ENCODE data around the gene DNAJC8. TPM values are rescaled to one million over a fixed set of nuclear protein-coding genes. Genes with fewer than 3 reads are reported as not detected.

The DNAJC8 gene
- total and polyA plus RNA-seq, 2 of the 8 experiments (the other 6 are each of a cell fraction or from before 2014, with no cell fraction given): 116 to 134 TPM

DNA sequence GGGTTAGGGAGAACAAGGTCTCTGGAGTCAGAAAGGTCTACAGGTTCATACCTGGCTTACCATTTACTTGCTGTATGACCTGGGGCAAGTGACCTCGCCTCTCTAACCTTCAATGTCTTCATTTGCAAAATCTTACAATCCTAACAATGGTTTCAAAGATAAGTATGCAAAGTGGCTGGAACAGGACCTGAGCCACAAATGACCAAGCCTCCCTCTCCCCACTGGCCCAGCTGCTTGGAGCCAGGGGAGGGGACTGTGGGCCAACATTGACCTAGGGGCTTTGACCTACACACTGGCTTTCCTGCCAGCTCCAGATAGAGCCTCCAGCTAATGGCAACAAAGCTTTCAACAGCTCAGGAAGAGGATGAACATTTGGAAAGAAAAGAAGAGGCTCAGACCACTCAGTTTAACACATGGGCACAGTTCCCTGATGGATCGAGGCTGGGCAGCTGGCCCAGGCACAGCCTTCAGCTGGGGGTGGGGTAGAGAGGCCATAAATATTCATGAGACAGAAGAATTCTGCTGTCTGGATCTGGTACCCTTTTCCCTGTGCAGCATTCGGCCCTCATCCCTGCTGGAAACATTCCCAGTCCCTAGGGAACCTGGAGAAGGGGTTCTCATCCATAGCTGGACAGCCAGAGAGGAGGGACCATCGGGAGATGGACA lies 69.2 kb downstream of the DNAJC8 start (continued):
- no peak for TF ChIP-seq POLR2AphosphoS5 (IDR thresholded peaks at IDR 0.05; ENCODE audit: low read depth, low read length)
